ENCODE measurements around the gene CRTAC1.

CRTAC1 gene

GRCh38 chr10:98030093-98030821, at the start of gene CRTAC1:
CRTAC1 (minus strand) TSS chr10:98030621; CDS start chr10:98030472, 149 bp downstream.
- no peak for DNase-seq (ENCODE audit: low spot score)

- DNase-seq (ENCODE audit: low spot score) = no peak
These were observed 48.4 kb upstream of the CRTAC1 start for GRCh38 chr10:98078774-98079173.

- no peak for DNase-seq (ENCODE audit: low spot score)
These were observed 46.8 kb upstream of the CRTAC1 start for GRCh38 chr10:98077223-98077622.

GRCh38 chr10:98076086-98076485, 45.7 kb upstream of the CRTAC1 start:
- no peak for DNase-seq (ENCODE audit: low spot score)

GRCh38 chr10:98074315-98074911, 44.0 kb upstream of the CRTAC1 start:
- no peak for DNase-seq (ENCODE audit: low spot score)

GRCh38 chr10:98067165-98067564, 36.7 kb upstream of the CRTAC1 start:
- DNase-seq (ENCODE audit: low spot score) = no peak

GRCh38 chr10:98063740-98064027, 33.3 kb upstream of the CRTAC1 start:
- no peak for DNase-seq (ENCODE audit: low spot score)

- no peak for DNase-seq (ENCODE audit: low spot score)
These were observed 32.0 kb upstream of the CRTAC1 start for GRCh38 chr10:98062424-98062823.

GRCh38 chr10:98060079-98060478, 29.7 kb upstream of the CRTAC1 start:
- no peak for DNase-seq (ENCODE audit: low spot score)

GRCh38 chr10:98058295-98058694, 27.9 kb upstream of the CRTAC1 start:
- no peak for DNase-seq (ENCODE audit: low spot score)

- no peak for DNase-seq (ENCODE audit: low spot score)
These were observed 25.6 kb upstream of the CRTAC1 start for GRCh38 chr10:98055841-98056516.

GRCh38 chr10:98047009-98047741, 16.8 kb upstream of the CRTAC1 start:
- no peak for DNase-seq (ENCODE audit: low spot score)

GRCh38 chr10:98045785-98046389, 15.5 kb upstream of the CRTAC1 start:
- peak; percentile 71 for DNase-seq (ENCODE audit: low spot score)

GRCh38 chr10:98041352-98042043, 11.1 kb upstream of the CRTAC1 start:
- peak; percentile 44 for DNase-seq (ENCODE audit: low spot score)

- no peak for DNase-seq (ENCODE audit: low spot score)
These were observed 9.4 kb upstream of the CRTAC1 start for GRCh38 chr10:98039690-98040381.

GRCh38 chr10:98038288-98038687, 7.9 kb upstream of the CRTAC1 start:
- no peak for DNase-seq (ENCODE audit: low spot score)

- no peak for DNase-seq (ENCODE audit: low spot score)
These were observed 5.2 kb upstream of the CRTAC1 start for GRCh38 chr10:98035599-98035998.

- DNase-seq (ENCODE audit: low spot score) = no peak
These were observed 3.1 kb upstream of the CRTAC1 start for GRCh38 chr10:98033515-98033914.

- no peak for DNase-seq (ENCODE audit: low spot score)
These were observed 1.0 kb upstream of the CRTAC1 start for GRCh38 chr10:98031440-98031839.

- no peak for DNase-seq (ENCODE audit: low spot score)
These were observed 590 bp upstream of the CRTAC1 start for GRCh38 chr10:98030991-98031431.
